ENCODE data around the gene IDH1. TPM values are rescaled to one million over a fixed set of nuclear protein-coding genes. Genes with fewer than 3 reads are reported as not detected.

The IDH1 gene
- total RNA-seq, 1 experiment from 2014 or later: 80.2 TPM

DNA sequence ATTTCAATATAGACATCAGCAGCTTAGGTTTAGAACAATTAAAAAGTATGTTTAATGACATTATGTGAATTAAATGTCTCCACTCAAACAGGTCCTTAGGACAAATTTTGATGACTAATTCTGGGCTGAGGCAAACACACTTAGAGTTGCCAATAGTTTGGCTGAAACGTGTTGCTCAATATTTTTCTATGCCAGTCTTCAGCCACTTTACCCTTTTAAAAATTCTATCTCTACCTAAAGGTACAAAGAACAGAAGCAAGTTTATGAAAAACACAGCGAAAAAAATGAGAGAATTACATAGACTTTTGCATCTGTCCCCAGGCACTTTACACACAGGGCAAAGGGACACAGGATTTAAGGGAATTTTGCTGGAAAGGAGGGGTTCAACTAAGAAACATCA lies 4.5 kb downstream of the IDH1 start:
- in situ Hi-C loops (cut with HindIII; ENCODE audit: low pct_unique_long_range_greater_than_20kb, low sequenced_read_pairs) (no loop called here), intact Hi-C loops (cut with micrococcal nuclease; ENCODE audit: unreplicated experiment) (no loop called here)
- no peaks in the 10 kb centered on the region for H3K27me3 ChIP-seq (ENCODE audit: control insufficient read depth, insufficient read depth, low read length)
- peaks cover 16% of the 10 kb centered on the region for H3K36me3 ChIP-seq (ENCODE audit: control insufficient read depth, insufficient read depth, low read length)
- no peak overlapping the region for H3K4me3 ChIP-seq (ENCODE audit: low read depth in 2 of 2, low read length in 2 of 2)
- POLR2A ChIA-PET: no interaction called here
- ATAC-seq (no peak), DNase-seq (ENCODE audit: low read depth, low spot score) (no peak)
- no peak overlapping the region for H3K27ac ChIP-seq (ENCODE audit: low read length)
- CTCF ChIA-PET: no interaction called here
- BruUV-seq (replicated peaks): no TSS peak
- TF ChIP-seq, protein P1, sequence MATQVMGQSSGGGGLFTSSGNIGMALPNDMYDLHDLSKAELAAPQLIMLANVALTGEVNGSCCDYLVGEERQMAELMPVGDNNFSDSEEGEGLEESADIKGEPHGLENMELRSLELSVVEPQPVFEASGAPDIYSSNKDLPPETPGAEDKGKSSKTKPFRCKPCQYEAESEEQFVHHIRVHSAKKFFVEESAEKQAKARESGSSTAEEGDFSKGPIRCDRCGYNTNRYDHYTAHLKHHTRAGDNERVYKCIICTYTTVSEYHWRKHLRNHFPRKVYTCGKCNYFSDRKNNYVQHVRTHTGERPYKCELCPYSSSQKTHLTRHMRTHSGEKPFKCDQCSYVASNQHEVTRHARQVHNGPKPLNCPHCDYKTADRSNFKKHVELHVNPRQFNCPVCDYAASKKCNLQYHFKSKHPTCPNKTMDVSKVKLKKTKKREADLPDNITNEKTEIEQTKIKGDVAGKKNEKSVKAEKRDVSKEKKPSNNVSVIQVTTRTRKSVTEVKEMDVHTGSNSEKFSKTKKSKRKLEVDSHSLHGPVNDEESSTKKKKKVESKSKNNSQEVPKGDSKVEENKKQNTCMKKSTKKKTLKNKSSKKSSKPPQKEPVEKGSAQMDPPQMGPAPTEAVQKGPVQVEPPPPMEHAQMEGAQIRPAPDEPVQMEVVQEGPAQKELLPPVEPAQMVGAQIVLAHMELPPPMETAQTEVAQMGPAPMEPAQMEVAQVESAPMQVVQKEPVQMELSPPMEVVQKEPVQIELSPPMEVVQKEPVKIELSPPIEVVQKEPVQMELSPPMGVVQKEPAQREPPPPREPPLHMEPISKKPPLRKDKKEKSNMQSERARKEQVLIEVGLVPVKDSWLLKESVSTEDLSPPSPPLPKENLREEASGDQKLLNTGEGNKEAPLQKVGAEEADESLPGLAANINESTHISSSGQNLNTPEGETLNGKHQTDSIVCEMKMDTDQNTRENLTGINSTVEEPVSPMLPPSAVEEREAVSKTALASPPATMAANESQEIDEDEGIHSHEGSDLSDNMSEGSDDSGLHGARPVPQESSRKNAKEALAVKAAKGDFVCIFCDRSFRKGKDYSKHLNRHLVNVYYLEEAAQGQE (IDR thresholded peaks at IDR 0.05; ENCODE audit: insufficient read depth in 1 of 2, low read depth in 2 of 2, low read length in 1 of 2): no peak
- TF ChIP-seq POLR2AphosphoS5 (IDR thresholded peaks at IDR 0.05; ENCODE audit: low read depth, low read length) (no peak), SIN3A (IDR thresholded peaks at IDR 0.05; ENCODE audit: borderline replicate concordance, insufficient read depth, low read depth, low read length) (no peak), TCF7L2 (IDR thresholded peaks at IDR 0.05; ENCODE audit: low read depth, low read length) (no peak)
- TF ChIP-seq, protein P2, sequence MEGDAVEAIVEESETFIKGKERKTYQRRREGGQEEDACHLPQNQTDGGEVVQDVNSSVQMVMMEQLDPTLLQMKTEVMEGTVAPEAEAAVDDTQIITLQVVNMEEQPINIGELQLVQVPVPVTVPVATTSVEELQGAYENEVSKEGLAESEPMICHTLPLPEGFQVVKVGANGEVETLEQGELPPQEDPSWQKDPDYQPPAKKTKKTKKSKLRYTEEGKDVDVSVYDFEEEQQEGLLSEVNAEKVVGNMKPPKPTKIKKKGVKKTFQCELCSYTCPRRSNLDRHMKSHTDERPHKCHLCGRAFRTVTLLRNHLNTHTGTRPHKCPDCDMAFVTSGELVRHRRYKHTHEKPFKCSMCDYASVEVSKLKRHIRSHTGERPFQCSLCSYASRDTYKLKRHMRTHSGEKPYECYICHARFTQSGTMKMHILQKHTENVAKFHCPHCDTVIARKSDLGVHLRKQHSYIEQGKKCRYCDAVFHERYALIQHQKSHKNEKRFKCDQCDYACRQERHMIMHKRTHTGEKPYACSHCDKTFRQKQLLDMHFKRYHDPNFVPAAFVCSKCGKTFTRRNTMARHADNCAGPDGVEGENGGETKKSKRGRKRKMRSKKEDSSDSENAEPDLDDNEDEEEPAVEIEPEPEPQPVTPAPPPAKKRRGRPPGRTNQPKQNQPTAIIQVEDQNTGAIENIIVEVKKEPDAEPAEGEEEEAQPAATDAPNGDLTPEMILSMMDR (IDR thresholded peaks at IDR 0.05): no peak
- peaks cover 11% of the 10 kb centered on the region for H3K4me1 ChIP-seq (ENCODE audit: control insufficient read depth, insufficient read depth, low read length)
- H3K9me3 ChIP-seq (ENCODE audit: control insufficient read depth, insufficient read depth, low read depth, low read length): no peaks in the 10 kb centered on the region

DNA sequence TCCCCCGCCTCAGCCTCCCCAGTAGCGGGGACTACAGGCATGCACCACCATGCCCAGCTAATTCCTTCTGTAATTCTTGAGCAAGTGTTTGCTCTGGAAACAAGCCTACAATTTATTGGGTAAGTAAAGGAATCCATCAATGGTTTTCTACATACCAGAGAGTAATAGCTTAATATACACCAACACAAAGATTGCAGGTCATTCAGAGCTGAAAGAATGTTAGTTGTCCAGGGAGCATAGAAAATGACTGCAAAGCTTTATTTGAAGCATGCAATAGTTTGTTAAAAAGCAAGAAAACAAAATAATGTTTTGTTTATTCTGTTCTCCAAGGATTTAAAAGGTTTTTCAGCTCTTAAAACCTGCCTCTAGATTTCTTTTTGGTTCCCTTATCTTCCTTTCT lies 5.6 kb downstream of the IDH1 start:
- H3K4me3 ChIP-seq (ENCODE audit: low read depth in 2 of 2, low read length in 2 of 2): no peak overlapping the region
- CTCF ChIA-PET: no interaction called here
- H3K4me1 ChIP-seq (ENCODE audit: control insufficient read depth, insufficient read depth, low read length): peaks cover 11% of the 10 kb centered on the region
- TF ChIP-seq POLR2AphosphoS5 (IDR thresholded peaks at IDR 0.05; ENCODE audit: low read depth, low read length) (no peak), TCF7L2 (IDR thresholded peaks at IDR 0.05; ENCODE audit: low read depth, low read length) (no peak), SIN3A (IDR thresholded peaks at IDR 0.05; ENCODE audit: borderline replicate concordance, insufficient read depth, low read depth, low read length) (no peak)
- TF ChIP-seq, protein P2 (IDR thresholded peaks at IDR 0.05): no peak
- TF ChIP-seq, protein P1 (IDR thresholded peaks at IDR 0.05; ENCODE audit: insufficient read depth in 1 of 2, low read depth in 2 of 2, low read length in 1 of 2): no peak
- in situ Hi-C loops (cut with HindIII; ENCODE audit: low pct_unique_long_range_greater_than_20kb, low sequenced_read_pairs) (no loop called here), intact Hi-C loops (cut with micrococcal nuclease; ENCODE audit: unreplicated experiment) (no loop called here)
- H3K27me3 ChIP-seq (ENCODE audit: control insufficient read depth, insufficient read depth, low read length): no peaks in the 10 kb centered on the region
- BruUV-seq (replicated peaks): no TSS peak
- H3K9me3 ChIP-seq (ENCODE audit: control insufficient read depth, insufficient read depth, low read depth, low read length): no peaks in the 10 kb centered on the region
- H3K27ac ChIP-seq (ENCODE audit: low read length): no peak overlapping the region
- POLR2A ChIA-PET: no interaction called here
- DNase-seq (ENCODE audit: low read depth, low spot score) (no peak), ATAC-seq (no peak)
- peaks cover 18% of the 10 kb centered on the region for H3K36me3 ChIP-seq (ENCODE audit: control insufficient read depth, insufficient read depth, low read length)

Measured in Panc1 (cell line).